C4-2B (cell line): ENCODE results near the gene HERC5.

ENCODE experiments used
- CTCF ChIP-seq: fragments of 450-650 bp; conservative IDR thresholded peaks from 2 replicates; pipeline ENCODE4 v1.5.1; 2017; ENCODE audit warnings: mild to moderate bottlenecking
- ZFX ChIP-seq: fragments of 450-650 bp; IDR thresholded peaks from 2 replicates; pipeline ENCODE4 v1.6.1; 2017

GRCh38 chr4:88549815-88550214 is 92.9 kb downstream of the HERC5 start:
- no peak for TF ChIP-seq CTCF
- TF ChIP-seq ZFX, result no peak
